ENCODE measurements around the gene GPR137B. TPM values are rescaled to one million over a fixed set of nuclear protein-coding genes. Genes with fewer than 3 reads are reported as not detected.

GPR137B gene
- total and polyA plus RNA-seq, 2 experiments from 2014 or later = 13.0 to 15.5 TPM

- 76% methylated on average over 3 of the region's 3 CpGs for WGBS (ENCODE audit: low lambda C conversion rate, missing lambda C conversion rate)
- no peaks in the 10 kb centered on the region for H3K4me1 ChIP-seq (ENCODE audit: insufficient read depth)
- no peak overlapping the region for H2AFZ ChIP-seq
- H3K4me3 ChIP-seq = no peak overlapping the region
- TF ChIP-seq EZH2phosphoT487 (IDR thresholded peaks at IDR 0.05; ENCODE audit: low read depth, severe bottlenecking, unreplicated experiment) = no peak
- TF ChIP-seq, protein P1, sequence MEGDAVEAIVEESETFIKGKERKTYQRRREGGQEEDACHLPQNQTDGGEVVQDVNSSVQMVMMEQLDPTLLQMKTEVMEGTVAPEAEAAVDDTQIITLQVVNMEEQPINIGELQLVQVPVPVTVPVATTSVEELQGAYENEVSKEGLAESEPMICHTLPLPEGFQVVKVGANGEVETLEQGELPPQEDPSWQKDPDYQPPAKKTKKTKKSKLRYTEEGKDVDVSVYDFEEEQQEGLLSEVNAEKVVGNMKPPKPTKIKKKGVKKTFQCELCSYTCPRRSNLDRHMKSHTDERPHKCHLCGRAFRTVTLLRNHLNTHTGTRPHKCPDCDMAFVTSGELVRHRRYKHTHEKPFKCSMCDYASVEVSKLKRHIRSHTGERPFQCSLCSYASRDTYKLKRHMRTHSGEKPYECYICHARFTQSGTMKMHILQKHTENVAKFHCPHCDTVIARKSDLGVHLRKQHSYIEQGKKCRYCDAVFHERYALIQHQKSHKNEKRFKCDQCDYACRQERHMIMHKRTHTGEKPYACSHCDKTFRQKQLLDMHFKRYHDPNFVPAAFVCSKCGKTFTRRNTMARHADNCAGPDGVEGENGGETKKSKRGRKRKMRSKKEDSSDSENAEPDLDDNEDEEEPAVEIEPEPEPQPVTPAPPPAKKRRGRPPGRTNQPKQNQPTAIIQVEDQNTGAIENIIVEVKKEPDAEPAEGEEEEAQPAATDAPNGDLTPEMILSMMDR (IDR thresholded peaks at IDR 0.05; ENCODE audit: poor library complexity) = no peak
- TF ChIP-seq EZH2 (IDR thresholded peaks at IDR 0.05; ENCODE audit: borderline replicate concordance) = no peak
- no peaks in the 10 kb centered on the region for H3K36me3 ChIP-seq (replicated peaks; ENCODE audit: insufficient read depth, low read depth)
- no peak overlapping the region for H3K27ac ChIP-seq
- no peaks in the 10 kb centered on the region for H3K9me2 ChIP-seq (replicated peaks; ENCODE audit: insufficient read depth)
- H3K27me3 ChIP-seq = no peaks in the 10 kb centered on the region
- no peak overlapping the region for H3K4me2 ChIP-seq
- H4K20me1 ChIP-seq (ENCODE audit: insufficient read depth, poor library complexity, severe bottlenecking) = no peaks in the 10 kb centered on the region
- H3K79me2 ChIP-seq = no peaks in the 10 kb centered on the region
- H3K9me3 ChIP-seq (ENCODE audit: low read depth) = no peaks in the 10 kb centered on the region
- DNase-seq (ENCODE audit: low spot score) = no peak
Observed at GRCh38 chr1:236240675-236241074, 98.3 kb downstream of the GPR137B start.

GRCh38 chr1:236242568-236242967, 100.2 kb downstream of the GPR137B start:
- Histone ChIP-seq H3K4me1 (ENCODE audit: insufficient read depth) (no peaks in the 10 kb centered on the region), H3K9me2 (replicated peaks; ENCODE audit: insufficient read depth) (no peaks in the 10 kb centered on the region), H3K27ac (no peak overlapping the region), H3K4me2 (no peak overlapping the region), H3K79me2 (no peaks in the 10 kb centered on the region), H3K9me3 (ENCODE audit: low read depth) (no peaks in the 10 kb centered on the region), H2AFZ (no peak overlapping the region), H3K27me3 (no peaks in the 10 kb centered on the region), H3K36me3 (replicated peaks; ENCODE audit: insufficient read depth, low read depth) (no peaks in the 10 kb centered on the region), H3K4me3 (no peak overlapping the region), H4K20me1 (ENCODE audit: insufficient read depth, poor library complexity, severe bottlenecking) (no peaks in the 10 kb centered on the region)
- WGBS (ENCODE audit: low lambda C conversion rate, missing lambda C conversion rate) = 83% methylated on average over 2 of the region's 2 CpGs
- TF ChIP-seq, protein P1 (IDR thresholded peaks at IDR 0.05; ENCODE audit: poor library complexity) = no peak
- no peak for TF ChIP-seq EZH2phosphoT487 (IDR thresholded peaks at IDR 0.05; ENCODE audit: low read depth, severe bottlenecking, unreplicated experiment)
- no peak for TF ChIP-seq EZH2 (IDR thresholded peaks at IDR 0.05; ENCODE audit: borderline replicate concordance)
- DNase-seq (ENCODE audit: low spot score) = no peak

DNA sequence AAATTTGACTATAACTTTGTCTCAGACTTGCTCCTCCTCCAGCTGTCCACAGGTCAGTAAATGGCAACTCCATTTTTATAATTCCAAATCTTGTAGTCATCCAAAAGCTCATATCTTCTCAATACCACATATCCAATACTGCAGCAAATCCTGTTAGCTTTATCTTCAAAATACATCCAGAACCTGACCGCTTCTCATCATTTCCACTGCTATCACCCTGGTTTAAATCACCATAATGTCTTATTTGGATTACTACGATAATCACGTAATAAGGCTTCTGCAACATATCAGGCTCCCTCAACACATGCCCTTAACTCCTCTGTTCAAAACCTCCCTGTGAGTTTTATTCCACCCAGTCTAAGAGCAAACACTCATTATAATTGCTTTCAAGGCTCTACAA, 104.9 kb downstream of the GPR137B start:
- no peaks in the 10 kb centered on the region for H3K4me1 ChIP-seq (ENCODE audit: insufficient read depth)
- 74% methylated on average over 3 of the region's 3 CpGs for WGBS (ENCODE audit: low lambda C conversion rate, missing lambda C conversion rate)

More for the DNA sequence above, 104.9 kb downstream of the GPR137B start:
- H4K20me1 ChIP-seq (ENCODE audit: insufficient read depth, poor library complexity, severe bottlenecking) = no peaks in the 10 kb centered on the region
- H3K4me2 ChIP-seq = no peak overlapping the region
- H2AFZ ChIP-seq = no peak overlapping the region
- TF ChIP-seq EZH2phosphoT487 (IDR thresholded peaks at IDR 0.05; ENCODE audit: low read depth, severe bottlenecking, unreplicated experiment) (no peak), EZH2 (IDR thresholded peaks at IDR 0.05; ENCODE audit: borderline replicate concordance) (no peak)
- TF ChIP-seq, protein P1 (IDR thresholded peaks at IDR 0.05; ENCODE audit: poor library complexity) = no peak
- H3K79me2 ChIP-seq = no peaks in the 10 kb centered on the region
- no peak overlapping the region for H3K4me3 ChIP-seq
- H3K9me2 ChIP-seq (replicated peaks; ENCODE audit: insufficient read depth) = no peaks in the 10 kb centered on the region
- H3K27ac ChIP-seq = no peak overlapping the region
- no peaks in the 10 kb centered on the region for H3K27me3 ChIP-seq
- H3K9me3 ChIP-seq (ENCODE audit: low read depth) = no peaks in the 10 kb centered on the region
- H3K36me3 ChIP-seq (replicated peaks; ENCODE audit: insufficient read depth, low read depth) = no peaks in the 10 kb centered on the region
- no peak for DNase-seq (ENCODE audit: low spot score)

Data from hepatocyte (in vitro differentiated cells).